ENCODE results near the gene OTULINL.

OTULINL gene

DNA sequence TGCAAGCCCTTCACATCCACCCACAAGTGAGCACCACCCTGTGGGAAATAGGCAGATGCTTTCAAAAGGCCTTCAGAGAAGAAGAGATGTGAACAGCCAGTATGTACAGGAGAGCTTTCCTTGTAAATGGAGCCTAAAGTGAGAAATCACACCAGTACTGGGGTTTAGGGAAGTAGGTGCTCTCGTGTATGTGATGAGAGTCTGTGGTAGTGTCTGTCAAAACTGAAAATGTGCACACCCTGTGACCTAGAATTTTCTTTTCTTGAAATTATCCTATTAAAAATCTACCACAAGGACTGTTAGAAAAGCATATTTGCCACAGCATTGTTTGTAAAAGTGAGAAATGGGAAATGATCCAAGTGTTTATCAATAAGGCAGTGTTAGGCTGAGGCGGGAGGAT is 16.6 kb downstream of the OTULINL start:
- no peak overlapping the region for H3K4me3 Mint-ChIP-seq
- no peak for ATAC-seq (replicated peaks)
- H3K9me3 Mint-ChIP-seq, result peaks cover 4% of the 10 kb centered on the region in 2 donors
- H3K4me1 Mint-ChIP-seq, result peaks cover 22 to 31% of the 10 kb centered on the region in 2 donors
- no peaks in the 10 kb centered on the region for H3K27me3 Mint-ChIP-seq
- H3K27ac Mint-ChIP-seq, result no peak overlapping the region
- DNase-seq, result no peak
- H3K36me3 Mint-ChIP-seq, result no peaks in the 10 kb centered on the region

DNA sequence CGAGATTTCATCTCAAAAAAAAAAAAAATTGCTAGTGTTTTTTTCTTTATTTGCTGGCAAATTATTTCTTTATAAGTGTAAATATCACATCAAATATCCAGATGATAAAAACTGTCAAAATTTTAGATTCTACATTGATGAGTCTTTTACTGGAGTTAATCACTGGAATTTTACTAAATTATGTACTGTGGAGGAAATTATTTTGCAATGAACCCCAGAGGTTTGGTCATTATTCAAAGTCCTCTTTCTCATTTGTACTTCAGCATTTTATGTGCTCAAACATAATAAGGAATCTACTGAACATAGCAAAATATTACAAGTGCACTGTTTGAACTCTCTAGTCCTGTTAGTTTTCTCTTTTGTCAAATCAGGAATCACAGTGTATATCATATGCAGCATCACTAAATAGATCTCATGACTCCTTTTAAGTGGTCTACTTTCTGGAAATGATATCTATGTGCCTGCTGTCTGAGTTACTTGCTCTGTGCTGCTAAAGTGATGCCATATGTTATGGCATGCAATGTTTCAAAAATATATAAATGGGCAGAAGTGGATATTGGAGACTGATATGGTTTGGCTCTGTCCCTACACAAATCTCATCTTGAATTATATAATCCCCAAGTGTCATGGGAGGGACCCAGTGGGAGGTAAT is 18.0 kb downstream of the OTULINL start:
- Mint-ChIP-seq H3K4me1 (peaks cover 12 to 17% of the 10 kb centered on the region in 2 donors), H3K27ac (no peak overlapping the region), H3K36me3 (no peaks in the 10 kb centered on the region), H3K4me3 (no peak overlapping the region), H3K9me3 (peaks cover 4% of the 10 kb centered on the region in 2 donors), H3K27me3 (no peaks in the 10 kb centered on the region)
- ATAC-seq (replicated peaks) (no peak), DNase-seq (no peak)

DNA sequence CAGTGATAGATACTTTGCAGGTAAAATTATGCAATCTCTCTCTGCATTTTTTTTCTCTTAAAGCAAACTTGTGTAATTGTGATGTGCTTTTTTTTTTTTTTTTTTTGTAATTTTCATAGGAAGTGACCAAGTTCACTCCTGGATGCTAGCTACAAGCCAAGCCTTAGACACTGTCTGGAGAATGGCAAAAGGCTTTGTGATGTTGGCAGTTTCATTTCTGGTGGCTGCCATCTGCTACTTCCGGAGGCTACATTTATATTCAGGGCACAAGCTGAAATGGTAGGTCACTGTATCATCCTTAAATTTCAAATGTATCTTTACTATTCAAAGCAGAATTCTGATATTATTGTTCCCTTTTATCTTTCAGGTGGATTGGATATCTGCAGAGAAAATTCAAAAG is 19.3 kb downstream of the OTULINL start:
- ATAC-seq (replicated peaks), result no peak
- no peak for DNase-seq
- Mint-ChIP-seq H3K27ac (no peak overlapping the region), H3K4me3 (no peak overlapping the region), H3K4me1 (peaks cover 4 to 5% of the 10 kb centered on the region in 2 donors), H3K9me3 (peaks cover 4% of the 10 kb centered on the region in 2 donors), H3K27me3 (no peaks in the 10 kb centered on the region), H3K36me3 (peaks cover 0 to 4% of the 10 kb centered on the region in 2 donors)

DNA sequence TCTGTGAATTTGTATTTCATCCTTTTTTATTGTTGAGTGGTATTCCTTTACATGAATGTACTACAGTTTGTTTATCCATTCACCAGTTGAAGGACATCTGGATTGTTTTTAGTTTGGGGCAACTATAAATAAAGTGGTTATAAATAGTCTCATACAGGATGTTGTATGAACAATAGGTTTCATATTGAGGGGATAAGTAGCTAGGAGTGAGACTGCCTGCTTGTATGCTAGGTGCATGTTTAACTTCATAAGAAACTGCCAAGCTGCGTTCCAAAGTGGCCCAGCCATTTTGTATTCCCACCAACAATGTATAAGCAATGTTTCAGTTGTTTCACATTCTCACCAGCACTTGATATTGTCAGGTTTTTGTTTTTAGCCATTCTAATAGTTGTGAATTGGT is 21.5 kb downstream of the OTULINL start:
- H3K4me3 Mint-ChIP-seq, result no peak overlapping the region
- no peaks in the 10 kb centered on the region for H3K27me3 Mint-ChIP-seq
- peaks cover 0 to 5% of the 10 kb centered on the region in 2 donors for H3K36me3 Mint-ChIP-seq
- no peak overlapping the region for H3K27ac Mint-ChIP-seq
- H3K9me3 Mint-ChIP-seq, result peaks cover 4% of the 10 kb centered on the region in 2 donors
- DNase-seq, result no peak
- no peak for ATAC-seq (replicated peaks)
- H3K4me1 Mint-ChIP-seq, result no peaks in the 10 kb centered on the region

DNA sequence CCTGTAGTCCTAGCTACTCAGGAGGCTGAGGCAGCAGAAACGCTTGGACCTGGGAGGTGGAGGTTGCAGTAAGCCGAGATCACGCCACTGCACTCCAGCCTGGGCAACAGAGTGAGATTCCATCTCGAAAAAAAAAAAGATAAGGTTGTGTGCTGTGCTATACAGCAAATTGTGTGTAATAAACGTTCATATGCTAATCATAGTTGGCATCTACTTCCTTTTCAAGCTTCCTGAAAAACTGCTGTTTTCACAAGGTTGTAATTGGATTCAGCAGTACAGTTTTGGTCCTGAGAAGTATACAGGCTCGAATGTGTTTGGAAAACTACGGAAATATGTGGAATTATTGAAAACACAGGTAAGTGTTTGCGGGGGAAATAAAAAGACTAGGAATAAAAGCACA is 25.5 kb downstream of the OTULINL start:
- H3K4me1 Mint-ChIP-seq, result no peaks in the 10 kb centered on the region
- DNase-seq, result no peak
- ATAC-seq (replicated peaks), result no peak
- no peaks in the 10 kb centered on the region for H3K9me3 Mint-ChIP-seq
- no peak overlapping the region for H3K4me3 Mint-ChIP-seq
- H3K27me3 Mint-ChIP-seq, result no peaks in the 10 kb centered on the region
- H3K27ac Mint-ChIP-seq, result no peak overlapping the region
- H3K36me3 Mint-ChIP-seq, result peaks cover 0 to 5% of the 10 kb centered on the region in 2 donors

DNA sequence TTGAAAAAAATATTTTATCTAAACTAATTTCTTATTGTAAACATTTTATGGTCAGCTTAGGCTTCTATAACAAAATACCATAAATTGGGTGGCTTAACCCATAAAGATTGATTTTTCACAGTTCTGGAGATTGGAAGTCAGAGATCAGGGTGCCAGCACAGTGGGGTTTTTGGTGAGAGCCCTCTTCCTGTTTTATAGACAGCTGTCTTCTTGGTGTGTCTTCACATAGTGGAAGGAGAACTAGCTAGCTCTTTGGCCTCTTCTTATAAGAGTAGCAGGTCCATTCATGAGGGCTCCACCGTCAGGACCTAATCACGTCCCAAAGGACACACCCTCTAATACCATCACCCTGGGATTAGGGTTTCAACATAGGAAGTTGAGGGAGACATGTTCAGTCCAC is 26.6 kb downstream of the OTULINL start:
- no peaks in the 10 kb centered on the region for H3K27me3 Mint-ChIP-seq
- no peaks in the 10 kb centered on the region for H3K9me3 Mint-ChIP-seq
- ATAC-seq (replicated peaks) (no peak), DNase-seq (no peak)
- H3K36me3 Mint-ChIP-seq, result peaks cover 0 to 5% of the 10 kb centered on the region in 2 donors
- no peaks in the 10 kb centered on the region for H3K4me1 Mint-ChIP-seq
- no peak overlapping the region for H3K4me3 Mint-ChIP-seq
- H3K27ac Mint-ChIP-seq, result no peak overlapping the region

DNA sequence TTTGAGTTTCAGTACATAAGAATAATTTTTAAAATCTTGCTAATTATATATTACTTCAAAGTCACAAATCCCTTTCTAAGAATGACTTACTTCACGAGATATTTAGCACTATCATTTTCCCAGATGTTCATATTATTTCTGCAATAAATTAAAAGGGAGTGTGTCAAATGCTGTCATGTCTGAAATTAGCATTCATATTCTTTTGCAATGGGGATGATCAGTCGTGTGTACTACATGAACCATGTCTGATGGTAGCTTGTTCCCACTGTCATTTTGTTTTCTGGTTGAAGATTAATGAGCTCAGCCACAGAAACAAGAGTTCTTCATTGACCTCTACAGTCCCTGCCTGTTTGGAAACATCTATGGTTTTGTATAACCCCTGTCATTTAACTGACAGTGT is 30.1 kb downstream of the OTULINL start:
- Mint-ChIP-seq H3K4me3 (no peak overlapping the region), H3K9me3 (no peaks in the 10 kb centered on the region), H3K27me3 (no peaks in the 10 kb centered on the region), H3K36me3 (no peaks in the 10 kb centered on the region), H3K27ac (no peak overlapping the region), H3K4me1 (no peaks in the 10 kb centered on the region)
- ATAC-seq (replicated peaks), result no peak
- no peak for DNase-seq

DNA sequence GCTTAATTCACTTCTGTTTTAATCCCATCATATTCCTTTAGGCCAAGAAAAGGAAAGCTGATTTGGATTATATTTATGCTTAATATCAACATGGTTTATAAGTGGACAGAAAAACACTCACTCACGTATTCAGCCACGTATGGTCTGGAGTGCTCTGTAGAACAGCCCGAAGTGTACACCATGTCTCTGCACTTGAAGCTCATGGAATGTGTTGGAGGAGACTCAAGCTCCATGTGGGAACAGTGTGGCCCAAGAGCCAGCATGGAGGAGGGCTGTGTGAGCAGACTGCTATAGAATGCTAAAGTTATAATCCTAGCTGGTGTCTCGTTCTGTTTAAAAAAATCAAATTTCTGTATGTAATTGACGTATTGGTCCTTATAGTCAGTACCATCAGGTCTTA is 32.9 kb downstream of the OTULINL start:
- Mint-ChIP-seq H3K27ac (no peak overlapping the region), H3K9me3 (no peaks in the 10 kb centered on the region)

DNA sequence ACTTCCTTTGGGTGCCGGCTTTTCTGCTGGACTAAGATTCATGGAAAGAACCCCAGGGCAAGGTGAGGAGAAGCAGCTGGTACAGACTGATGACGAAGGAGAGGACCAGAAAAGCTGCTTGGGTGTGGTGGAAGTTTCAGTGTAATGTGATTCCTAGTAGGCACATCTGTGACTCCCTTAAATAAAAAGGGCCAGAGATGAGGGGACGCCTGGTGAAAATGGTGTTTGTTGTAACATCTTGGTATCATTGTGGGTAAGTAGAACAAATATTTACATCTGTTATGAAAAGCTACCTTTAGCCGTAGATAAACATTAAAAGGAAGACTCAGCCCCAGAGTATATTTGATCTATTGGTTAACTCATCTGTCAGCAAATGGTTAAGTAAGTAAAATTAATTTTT is 33.8 kb downstream of the OTULINL start:
- Mint-ChIP-seq H3K9me3 (no peaks in the 10 kb centered on the region), H3K4me1 (no peaks in the 10 kb centered on the region)
- no peak for ATAC-seq (replicated peaks)

More for the DNA sequence above, 32.9 kb downstream of the OTULINL start:
- H3K4me3 Mint-ChIP-seq, result no peak overlapping the region
- no peaks in the 10 kb centered on the region for H3K27me3 Mint-ChIP-seq
- no peaks in the 10 kb centered on the region for H3K36me3 Mint-ChIP-seq
- ATAC-seq (replicated peaks) (no peak), DNase-seq (no peak)
- H3K4me1 Mint-ChIP-seq, result no peaks in the 10 kb centered on the region

DNA sequence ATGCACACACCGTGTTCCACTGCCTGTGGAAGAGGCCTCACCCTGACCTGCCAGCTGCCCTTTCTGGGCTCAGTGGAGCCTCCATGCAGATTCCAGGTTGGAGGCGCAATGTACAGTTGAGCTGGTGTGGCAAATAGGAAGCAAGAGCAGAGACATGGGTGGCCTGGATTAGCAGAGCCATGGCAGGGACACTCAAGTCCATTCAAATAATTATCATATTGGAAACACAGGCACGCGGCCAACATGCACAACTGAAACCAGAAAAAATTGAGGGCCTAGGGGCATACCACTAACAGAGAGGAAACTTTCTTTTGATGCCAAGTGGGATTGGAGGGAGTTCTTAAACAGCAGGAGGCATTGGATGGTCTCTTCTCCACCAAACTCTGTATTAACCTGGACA is 35.8 kb downstream of the OTULINL start:
- no peak for DNase-seq
- H3K36me3 Mint-ChIP-seq, result peaks cover 5 to 6% of the 10 kb centered on the region in 2 donors
- no peaks in the 10 kb centered on the region for H3K4me1 Mint-ChIP-seq
- peaks cover 10 to 14% of the 10 kb centered on the region in 2 donors for H3K9me3 Mint-ChIP-seq
- H3K27me3 Mint-ChIP-seq, result peaks cover 5 to 14% of the 10 kb centered on the region in 2 donors
- no peak overlapping the region for H3K4me3 Mint-ChIP-seq
- no peak overlapping the region for H3K27ac Mint-ChIP-seq
- no peak for ATAC-seq (replicated peaks)

More for the DNA sequence above, 33.8 kb downstream of the OTULINL start:
- Mint-ChIP-seq H3K4me3 (no peak overlapping the region), H3K36me3 (no peaks in the 10 kb centered on the region), H3K27me3 (peaks cover 0 to 5% of the 10 kb centered on the region in 2 donors), H3K27ac (no peak overlapping the region)
- no peak for DNase-seq

DNA sequence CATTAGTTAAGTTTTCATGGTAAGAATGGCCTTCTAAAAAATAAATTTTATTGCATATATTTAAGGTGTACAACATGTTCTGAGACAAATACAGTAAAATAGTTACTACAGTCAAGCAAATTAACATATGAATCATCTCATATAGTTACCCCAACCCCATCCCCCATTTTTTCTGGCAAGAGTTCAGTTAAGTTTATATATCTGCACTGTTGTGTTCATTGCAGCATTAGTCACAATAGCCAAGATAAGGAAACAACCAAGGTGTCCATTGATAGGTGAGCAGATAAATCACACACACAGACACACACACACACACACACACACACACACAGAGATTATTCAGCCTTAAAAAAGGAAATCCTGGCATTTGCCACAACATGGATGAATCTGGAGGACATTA is 45.7 kb downstream of the OTULINL start:
- ATAC-seq (replicated peaks) (no peak), DNase-seq (no peak)
- Mint-ChIP-seq H3K4me1 (no peaks in the 10 kb centered on the region), H3K27ac (no peak overlapping the region), H3K36me3 (no peaks in the 10 kb centered on the region), H3K9me3 (peaks cover 4 to 8% of the 10 kb centered on the region in 2 donors), H3K4me3 (no peak overlapping the region), H3K27me3 (peaks cover 0 to 7% of the 10 kb centered on the region in 2 donors)

DNA sequence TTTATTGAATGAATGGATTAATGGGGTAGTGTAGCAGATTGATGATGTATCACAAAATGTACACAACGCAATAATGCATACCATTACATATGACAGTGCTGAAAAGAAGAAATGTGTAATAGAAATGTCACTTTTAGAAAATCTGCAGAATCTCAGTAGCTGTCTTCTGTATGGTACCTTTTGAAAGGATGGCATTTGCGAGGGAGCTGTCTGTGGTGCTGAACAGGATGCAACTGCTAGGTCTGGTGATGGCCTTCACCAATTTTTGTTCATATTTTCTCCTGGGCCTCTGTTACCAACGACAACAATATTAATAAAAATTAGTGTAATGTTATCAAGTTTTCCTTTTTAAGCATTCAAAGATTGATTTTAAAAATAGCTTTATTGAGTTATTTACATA is 46.8 kb downstream of the OTULINL start:
- H3K27me3 Mint-ChIP-seq, result peaks cover 0 to 6% of the 10 kb centered on the region in 2 donors
- no peaks in the 10 kb centered on the region for H3K4me1 Mint-ChIP-seq
- H3K4me3 Mint-ChIP-seq, result no peak overlapping the region
- no peak for DNase-seq
- no peaks in the 10 kb centered on the region for H3K36me3 Mint-ChIP-seq
- peaks cover 4 to 7% of the 10 kb centered on the region in 2 donors for H3K9me3 Mint-ChIP-seq
- ATAC-seq (replicated peaks), result peak in 1 of 2 donors; percentile 45
- no peak overlapping the region for H3K27ac Mint-ChIP-seq

DNA sequence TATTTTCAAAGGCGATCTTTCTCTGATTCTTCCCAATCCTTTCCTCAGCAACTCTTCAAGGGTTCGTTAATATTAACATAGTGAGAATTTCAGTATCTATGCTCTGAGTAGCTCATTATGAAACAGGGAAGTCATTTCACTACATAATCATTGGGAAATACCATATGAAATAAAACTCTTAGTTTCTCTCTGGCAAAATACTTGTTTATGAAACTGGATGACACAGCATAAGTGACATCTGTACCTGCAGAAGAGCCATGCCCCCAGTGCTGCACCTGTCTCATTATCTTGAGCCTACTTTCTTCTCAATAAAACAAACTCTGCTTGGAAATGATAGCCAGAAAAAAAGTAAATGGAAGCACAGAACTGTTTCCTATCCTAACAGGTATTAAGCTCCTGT is 49.1 kb downstream of the OTULINL start:
- ATAC-seq (replicated peaks), result no peak
- H3K4me3 Mint-ChIP-seq, result no peak overlapping the region
- DNase-seq, result no peak
- H3K36me3 Mint-ChIP-seq, result no peaks in the 10 kb centered on the region
- peaks cover 3 to 7% of the 10 kb centered on the region in 2 donors for H3K27me3 Mint-ChIP-seq
- no peak overlapping the region for H3K27ac Mint-ChIP-seq
- peaks cover 4 to 11% of the 10 kb centered on the region in 2 donors for H3K9me3 Mint-ChIP-seq
- H3K4me1 Mint-ChIP-seq, result no peaks in the 10 kb centered on the region

DNA sequence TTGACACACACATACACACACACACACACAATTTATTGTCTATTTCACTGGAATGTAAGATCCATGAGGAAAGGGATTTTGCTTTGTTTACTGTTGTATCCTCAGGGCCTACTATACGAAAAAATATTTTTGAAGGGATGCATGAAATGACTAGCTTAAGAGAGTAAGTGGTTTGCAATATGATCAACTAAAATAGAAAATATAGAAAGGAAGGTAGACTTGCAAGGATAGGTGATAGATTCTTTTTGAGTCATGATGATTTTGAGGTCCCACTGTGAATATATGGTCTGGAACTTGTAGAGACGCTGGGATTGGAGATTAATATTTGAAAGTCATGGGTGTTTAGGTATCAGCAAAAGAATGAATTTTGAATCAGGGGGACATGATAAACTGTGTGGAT is 54.1 kb downstream of the OTULINL start:
- H3K9me3 Mint-ChIP-seq, result peaks cover 0 to 4% of the 10 kb centered on the region in 2 donors
- ATAC-seq (replicated peaks), result no peak
- H3K27me3 Mint-ChIP-seq, result peaks cover 11 to 17% of the 10 kb centered on the region in 2 donors
- DNase-seq, result no peak
- no peaks in the 10 kb centered on the region for H3K4me1 Mint-ChIP-seq
- H3K4me3 Mint-ChIP-seq, result no peak overlapping the region
- no peaks in the 10 kb centered on the region for H3K36me3 Mint-ChIP-seq
- H3K27ac Mint-ChIP-seq, result no peak overlapping the region

DNA sequence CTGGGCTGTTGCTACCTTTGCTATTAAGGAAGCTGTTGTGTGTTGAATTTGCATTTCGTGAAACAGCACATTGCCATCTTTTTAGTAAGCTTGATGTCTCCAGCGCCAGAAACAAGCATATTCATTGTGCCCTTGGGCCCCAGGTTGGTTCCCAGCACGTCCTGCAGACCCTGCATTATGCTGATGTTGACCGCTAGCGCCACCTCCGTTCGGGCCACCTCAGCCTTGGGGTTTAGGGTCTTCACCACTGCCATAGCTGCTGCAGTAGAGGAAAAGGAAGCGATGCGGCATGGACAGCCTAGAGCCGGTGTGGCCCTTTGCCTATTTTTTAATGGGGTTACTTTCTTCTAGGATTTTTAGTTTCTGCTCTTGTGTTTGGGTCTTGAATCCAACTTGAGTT is 59.2 kb downstream of the OTULINL start:
- DNase-seq (no peak), ATAC-seq (replicated peaks) (no peak)
- Mint-ChIP-seq H3K36me3 (no peaks in the 10 kb centered on the region), H3K9me3 (no peaks in the 10 kb centered on the region), H3K27ac (no peak overlapping the region), H3K27me3 (peaks cover 26 to 33% of the 10 kb centered on the region in 2 donors), H3K4me1 (no peaks in the 10 kb centered on the region), H3K4me3 (no peak overlapping the region)
